Activated T-cell treated with anti-CD3 and anti-CD28 coated beads, Interleukin-2, amount 50 U/mL, for 4 hours (primary cell): Measurements from ENCODE around the gene TGDS. TPM values are rescaled to one million over a fixed set of nuclear protein-coding genes. Genes with fewer than 3 reads are reported as not detected.

Source experiments
- ATAC-seq, 2 donors: fragments of 200-7000 bp; cut with Tn5 transposase; one replicate each; pipeline ENCODE4 v1.10.0; 2021
- DNase-seq: peaks from one replicate; pipeline ENCODE4 v3.0.0-alpha.2; 2020
- H3K27me3 Mint-ChIP-seq: one replicate; pipeline ENCODE4 v1.8.0; 2021; ENCODE audit warnings: low read depth, mixed read lengths
- H3K36me3 Mint-ChIP-seq: one replicate; pipeline ENCODE4 v1.8.0; 2022; ENCODE audit warnings: mixed read lengths; ENCODE audit not compliant: insufficient read depth
- H3K4me1 Mint-ChIP-seq: one replicate; pipeline ENCODE4 v1.8.0; 2021; ENCODE audit warnings: low read depth, mixed read lengths
- H3K4me3 Mint-ChIP-seq: one replicate; pipeline ENCODE4 v1.8.0; 2021; ENCODE audit warnings: mild to moderate bottlenecking, moderate library complexity, mixed read lengths
- H3K9me3 Mint-ChIP-seq: one replicate; pipeline ENCODE4 v1.8.0; 2021; ENCODE audit warnings: mixed read lengths
- total RNA-seq, 3 donors: library from RNA; stranded (reverse); gene quantifications; one replicate each; pipeline ENCODE4 v1.2.1, GENCODE V29; 2021

TGDS gene
- total RNA-seq, 3 donors from 2014 or later: 22.0 to 27.8 (median 26.4) TPM

- H3K4me3 Mint-ChIP-seq: no peak overlapping the region
- peaks cover 14% of the 10 kb centered on the region for H3K4me1 Mint-ChIP-seq
- DNase-seq (no peak), ATAC-seq (no peak)
- no peaks in the 10 kb centered on the region for H3K9me3 Mint-ChIP-seq
- no peaks in the 10 kb centered on the region for H3K27me3 Mint-ChIP-seq
- H3K36me3 Mint-ChIP-seq: peaks cover 16% of the 10 kb centered on the region
Observed at GRCh38 chr13:94612050-94612449, 16.1 kb upstream of the TGDS start.

GRCh38 chr13:94610475-94610874, 14.5 kb upstream of the TGDS start:
- Mint-ChIP-seq H3K4me1 (peaks cover 12% of the 10 kb centered on the region), H3K36me3 (peaks cover 22% of the 10 kb centered on the region), H3K27me3 (no peaks in the 10 kb centered on the region), H3K9me3 (no peaks in the 10 kb centered on the region), H3K4me3 (no peak overlapping the region)
- DNase-seq (no peak), ATAC-seq (no peak)

- DNase-seq (no peak), ATAC-seq (no peak)
- H3K4me1 Mint-ChIP-seq: peaks cover 10% of the 10 kb centered on the region
- no peaks in the 10 kb centered on the region for H3K9me3 Mint-ChIP-seq
- no peaks in the 10 kb centered on the region for H3K27me3 Mint-ChIP-seq
- no peak overlapping the region for H3K4me3 Mint-ChIP-seq
- peaks cover 19% of the 10 kb centered on the region for H3K36me3 Mint-ChIP-seq
Observed at GRCh38 chr13:94609196-94609595, 13.2 kb upstream of the TGDS start.

GRCh38 chr13:94608586-94608985, 12.6 kb upstream of the TGDS start:
- Mint-ChIP-seq H3K27me3 (no peaks in the 10 kb centered on the region), H3K9me3 (no peaks in the 10 kb centered on the region), H3K4me1 (peaks cover 10% of the 10 kb centered on the region), H3K36me3 (peaks cover 18% of the 10 kb centered on the region), H3K4me3 (no peak overlapping the region)
- DNase-seq (no peak), ATAC-seq (no peak)

- no peak for DNase-seq
- Mint-ChIP-seq H3K4me1 (peaks cover 12% of the 10 kb centered on the region), H3K36me3 (peaks cover 16% of the 10 kb centered on the region), H3K9me3 (no peaks in the 10 kb centered on the region), H3K4me3 (no peak overlapping the region), H3K27me3 (no peaks in the 10 kb centered on the region)
- no peak for ATAC-seq
Observed at GRCh38 chr13:94607939-94608338, 12.0 kb upstream of the TGDS start.

- H3K4me3 Mint-ChIP-seq: no peak overlapping the region
- H3K36me3 Mint-ChIP-seq: peaks cover 15% of the 10 kb centered on the region
- H3K27me3 Mint-ChIP-seq: no peaks in the 10 kb centered on the region
- H3K4me1 Mint-ChIP-seq: peaks cover 17% of the 10 kb centered on the region
- no peak for DNase-seq
- no peaks in the 10 kb centered on the region for H3K9me3 Mint-ChIP-seq
- ATAC-seq: no peak
Observed at GRCh38 chr13:94607056-94607455, 11.1 kb upstream of the TGDS start.

GRCh38 chr13:94602467-94602866, 6.5 kb upstream of the TGDS start:
- H3K27me3 Mint-ChIP-seq: no peaks in the 10 kb centered on the region
- no peaks in the 10 kb centered on the region for H3K9me3 Mint-ChIP-seq
- peaks cover 22% of the 10 kb centered on the region for H3K4me1 Mint-ChIP-seq
- peaks cover 9% of the 10 kb centered on the region for H3K36me3 Mint-ChIP-seq
- H3K4me3 Mint-ChIP-seq: peak overlapping the region; percentile 87
- DNase-seq (no peak), ATAC-seq (no peak)

- ATAC-seq (peak; percentile 100), DNase-seq (peak; percentile 87)
- no peaks in the 10 kb centered on the region for H3K9me3 Mint-ChIP-seq
- H3K4me1 Mint-ChIP-seq: peaks cover 20% of the 10 kb centered on the region
- H3K36me3 Mint-ChIP-seq: peaks cover 5% of the 10 kb centered on the region
- H3K4me3 Mint-ChIP-seq: peak within 1 kb of the TSS; percentile 87
- H3K27me3 Mint-ChIP-seq: no peaks in the 10 kb centered on the region
Observed at GRCh38 chr13:94601446-94602431, 5.8 kb upstream of the TGDS start, which contains the start of gene GPR180. Gene GPR180 (plus strand): TSS chr13:94601857. CDS start chr13:94601928, 71 bp downstream.

GRCh38 chr13:94599877-94600276, 3.9 kb upstream of the TGDS start:
- Mint-ChIP-seq H3K27me3 (no peaks in the 10 kb centered on the region), H3K4me1 (peaks cover 26% of the 10 kb centered on the region), H3K9me3 (no peaks in the 10 kb centered on the region), H3K4me3 (no peak overlapping the region), H3K36me3 (no peaks in the 10 kb centered on the region)
- ATAC-seq: no peak
- no peak for DNase-seq

GRCh38 chr13:94598281-94598680, 2.3 kb upstream of the TGDS start:
- H3K27me3 Mint-ChIP-seq: no peaks in the 10 kb centered on the region
- DNase-seq (no peak), ATAC-seq (no peak)
- no peaks in the 10 kb centered on the region for H3K36me3 Mint-ChIP-seq
- peaks cover 38% of the 10 kb centered on the region for H3K4me1 Mint-ChIP-seq
- no peaks in the 10 kb centered on the region for H3K9me3 Mint-ChIP-seq
- H3K4me3 Mint-ChIP-seq: no peak overlapping the region

- no peaks in the 10 kb centered on the region for H3K9me3 Mint-ChIP-seq
- DNase-seq: no peak
- no peaks in the 10 kb centered on the region for H3K27me3 Mint-ChIP-seq
- no peak for ATAC-seq
- peaks cover 7% of the 10 kb centered on the region for H3K36me3 Mint-ChIP-seq
- H3K4me1 Mint-ChIP-seq: peaks cover 35% of the 10 kb centered on the region
- H3K4me3 Mint-ChIP-seq: peak overlapping the region; percentile 93
Observed at GRCh38 chr13:94596575-94596971, 621 bp upstream of the TGDS start.

- Mint-ChIP-seq H3K27me3 (no peaks in the 10 kb centered on the region), H3K4me3 (peak overlapping the region; percentile 93), H3K36me3 (peaks cover 11% of the 10 kb centered on the region), H3K4me1 (peaks cover 33% of the 10 kb centered on the region), H3K9me3 (no peaks in the 10 kb centered on the region)
- peak; percentile 69 to 75 for ATAC-seq
- peak; percentile 7 for DNase-seq
Observed at GRCh38 chr13:94595001-94595949, 677 bp downstream of the TGDS start.

GRCh38 chr13:94590744-94591143, 5.2 kb downstream of the TGDS start:
- ATAC-seq: peak; percentile 49 to 69
- no peak for DNase-seq
- H3K9me3 Mint-ChIP-seq: no peaks in the 10 kb centered on the region
- no peaks in the 10 kb centered on the region for H3K27me3 Mint-ChIP-seq
- H3K36me3 Mint-ChIP-seq: peaks cover 29% of the 10 kb centered on the region
- H3K4me1 Mint-ChIP-seq: peaks cover 43% of the 10 kb centered on the region
- no peak overlapping the region for H3K4me3 Mint-ChIP-seq

- no peak overlapping the region for H3K4me3 Mint-ChIP-seq
- peaks cover 39% of the 10 kb centered on the region for H3K36me3 Mint-ChIP-seq
- no peaks in the 10 kb centered on the region for H3K9me3 Mint-ChIP-seq
- no peak for ATAC-seq
- H3K27me3 Mint-ChIP-seq: no peaks in the 10 kb centered on the region
- DNase-seq: no peak
- H3K4me1 Mint-ChIP-seq: peaks cover 28% of the 10 kb centered on the region
Observed at GRCh38 chr13:94588541-94588940, 7.4 kb downstream of the TGDS start.
